NCI-H510A treated with DMSO at 0.1 percent for 48 hours (cell line): ENCODE results near the gene NMT1.
"Not testable (repeated sequence)": the region's sequence is repeated elsewhere in the genome, so short reads cannot be mapped to it uniquely, and the experiment has no call there.

Experiments used
- DNase-seq: peaks from one replicate; lab custom pipeline; 2025; lab: John Stamatoyannopoulos, UW

NMT1 gene

DNA sequence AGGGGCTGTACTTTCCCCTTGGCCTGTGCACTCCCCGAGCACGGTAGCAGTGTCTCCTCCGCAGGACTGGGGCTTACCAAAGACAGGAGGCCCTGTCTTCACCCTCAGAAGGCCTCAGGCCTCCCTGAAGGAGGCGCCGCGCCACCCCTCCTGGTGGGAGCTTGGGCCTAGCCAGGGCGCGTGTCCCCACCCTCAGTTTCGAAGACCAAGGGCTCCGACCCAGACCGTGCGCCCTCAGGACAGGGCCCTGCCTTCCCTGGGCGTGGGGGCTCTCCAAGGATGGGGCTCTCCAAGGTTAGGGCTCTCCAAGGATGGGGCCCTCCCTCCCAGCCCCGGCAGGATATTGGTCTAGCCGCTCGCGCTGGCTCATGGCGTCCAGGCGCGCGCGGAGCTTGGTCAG, 59.4 kb downstream of the NMT1 start:
- DNase-seq, result no peak

DNA sequence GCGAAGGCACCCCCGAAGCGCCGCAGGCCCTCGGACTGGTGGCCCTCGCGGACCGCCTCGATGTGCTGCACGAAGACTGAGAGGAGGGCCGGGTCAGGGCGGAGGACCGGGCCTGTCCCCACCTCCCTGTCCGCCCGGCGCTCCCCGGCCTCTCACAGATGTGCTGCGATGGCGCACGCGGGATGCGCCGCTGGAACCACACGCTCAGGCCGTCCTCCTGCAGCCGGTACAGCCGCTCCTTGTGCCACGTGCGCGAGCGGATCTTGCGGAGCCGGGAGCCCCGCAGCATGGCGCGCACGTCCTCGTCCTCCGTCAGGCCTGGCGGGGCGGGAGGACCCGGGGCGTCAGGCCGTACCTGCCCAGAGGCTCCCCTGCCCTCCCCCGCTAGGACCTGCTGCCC, 59.9 kb downstream of the NMT1 start:
- no peak for DNase-seq

DNA sequence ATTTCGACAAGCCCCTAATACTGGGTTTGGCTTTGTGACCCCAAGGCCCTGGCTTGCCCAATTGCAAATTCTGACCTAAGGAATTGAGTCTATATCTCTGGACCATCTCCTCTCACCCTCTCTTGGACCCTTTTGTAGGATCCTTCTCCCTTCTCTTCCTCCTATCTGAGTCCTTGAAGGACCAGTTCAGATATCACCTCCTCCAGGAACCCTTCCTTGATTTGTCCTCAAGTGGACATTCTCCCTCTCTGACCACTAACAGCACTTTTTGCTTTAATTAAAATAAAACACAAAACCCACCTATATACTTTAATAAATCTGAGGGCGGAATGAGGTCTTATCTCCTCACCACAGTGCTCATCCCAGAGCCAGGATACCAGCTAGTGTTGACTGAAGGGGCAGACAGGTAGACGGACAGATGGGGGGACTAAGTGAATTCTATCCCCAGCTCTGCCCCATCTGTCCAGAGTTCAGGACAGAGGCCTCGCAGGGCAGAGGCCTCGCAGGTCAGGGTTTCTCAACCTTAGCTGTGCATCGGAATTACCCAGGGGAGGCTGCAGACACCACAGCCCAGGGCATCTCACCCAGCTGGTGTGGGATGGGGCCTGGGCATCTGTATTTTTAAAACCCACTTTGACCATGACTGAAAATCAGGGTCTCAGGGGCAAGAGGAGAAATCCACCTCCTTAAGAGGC, 62.1 kb downstream of the NMT1 start:
- no peak for DNase-seq

DNA sequence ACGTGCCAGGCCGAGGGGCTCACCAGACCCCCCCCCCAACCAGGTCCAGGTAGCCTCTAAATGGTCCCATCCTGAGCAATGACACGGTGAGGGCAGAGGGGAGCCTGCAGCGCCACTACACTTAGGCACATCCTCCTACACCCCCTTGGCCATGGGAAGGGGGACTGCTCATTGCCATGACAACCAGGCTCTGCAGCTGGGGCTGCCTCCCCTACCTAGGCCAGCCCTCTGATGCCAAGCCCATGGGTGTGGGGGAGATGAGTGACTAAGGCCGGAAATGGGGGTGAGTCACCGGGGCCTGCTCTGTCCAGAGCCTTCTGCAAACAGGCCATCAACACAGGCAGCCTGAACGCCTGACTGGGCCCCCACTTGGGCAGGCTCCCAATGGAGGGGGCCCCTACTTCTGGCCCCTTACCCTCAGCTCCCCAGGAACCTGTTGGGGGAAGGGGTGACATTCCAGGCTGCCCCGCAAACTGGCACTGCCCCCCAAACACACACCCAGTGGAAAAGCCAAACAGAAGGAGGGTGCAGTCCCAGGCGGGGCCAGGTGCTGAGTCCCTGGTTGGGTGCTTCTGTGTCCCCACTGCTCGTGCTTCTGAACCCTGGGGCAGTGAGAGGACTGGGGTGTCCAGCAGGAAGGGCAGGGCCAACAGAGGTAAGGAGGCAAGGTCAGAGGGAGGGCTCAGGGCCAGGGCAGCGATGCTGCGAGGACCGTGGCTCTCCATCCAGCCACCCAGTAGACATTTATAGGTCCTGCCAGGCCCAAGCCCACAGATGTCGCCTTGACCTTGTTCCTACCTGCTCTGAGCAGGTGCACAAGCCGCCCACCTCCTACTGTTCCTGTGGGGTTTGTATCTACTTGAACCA, 63.0 kb downstream of the NMT1 start:
- no peak for DNase-seq

DNA sequence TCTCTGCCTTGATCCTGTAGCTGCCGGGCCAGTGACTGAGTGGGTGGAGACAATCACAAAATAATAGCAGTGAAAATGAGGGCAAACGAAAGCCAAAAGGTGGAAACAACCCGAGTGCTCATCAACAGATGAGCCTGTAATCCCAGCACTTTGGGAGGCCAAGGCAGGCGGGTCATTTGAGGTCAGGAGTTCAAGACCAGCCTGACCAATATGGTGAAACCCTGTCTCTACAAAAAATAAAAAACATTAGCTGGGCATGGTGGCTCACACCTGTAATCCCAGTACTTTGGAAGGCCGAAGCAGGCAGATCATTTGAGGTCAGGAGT, 63.6 kb downstream of the NMT1 start:
- not testable (repeated sequence) for DNase-seq

DNA sequence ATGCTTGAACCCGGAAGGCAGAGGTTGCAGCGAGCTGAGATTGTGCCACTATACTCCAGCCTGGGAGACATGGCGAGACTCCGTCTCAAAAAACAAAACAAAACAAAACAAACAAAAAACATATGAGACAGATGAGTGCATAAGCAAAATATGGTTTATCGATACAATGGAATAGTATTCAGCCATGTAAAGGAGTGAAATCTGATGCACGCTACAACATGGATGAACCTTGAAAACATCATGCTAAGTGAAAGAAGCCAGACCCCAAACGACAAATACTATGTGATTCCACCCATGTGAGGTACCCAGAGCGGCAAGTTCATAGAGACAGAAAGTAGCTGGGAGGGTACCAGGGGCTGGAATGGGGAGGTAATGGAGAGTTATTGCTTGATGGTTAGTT, 64.4 kb downstream of the NMT1 start:
- DNase-seq, result no peak

DNA sequence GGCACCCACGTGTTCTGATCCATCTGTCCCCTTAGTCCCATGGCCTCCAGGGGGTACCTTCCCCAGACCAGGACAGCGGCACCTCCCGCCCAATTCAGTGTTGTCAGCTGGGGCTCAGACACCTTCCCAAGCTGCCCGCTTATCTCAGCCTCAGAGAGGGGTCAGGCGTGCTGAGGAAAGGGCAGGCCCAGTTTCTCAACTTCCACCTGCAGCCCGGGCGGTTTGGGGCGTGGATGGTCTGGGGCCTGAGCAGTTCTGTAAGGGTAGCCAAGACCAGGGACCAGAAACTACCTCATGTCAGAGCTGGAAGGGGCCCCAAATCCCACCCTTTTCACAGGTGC, 66.1 kb downstream of the NMT1 start:
- no peak for DNase-seq

DNA sequence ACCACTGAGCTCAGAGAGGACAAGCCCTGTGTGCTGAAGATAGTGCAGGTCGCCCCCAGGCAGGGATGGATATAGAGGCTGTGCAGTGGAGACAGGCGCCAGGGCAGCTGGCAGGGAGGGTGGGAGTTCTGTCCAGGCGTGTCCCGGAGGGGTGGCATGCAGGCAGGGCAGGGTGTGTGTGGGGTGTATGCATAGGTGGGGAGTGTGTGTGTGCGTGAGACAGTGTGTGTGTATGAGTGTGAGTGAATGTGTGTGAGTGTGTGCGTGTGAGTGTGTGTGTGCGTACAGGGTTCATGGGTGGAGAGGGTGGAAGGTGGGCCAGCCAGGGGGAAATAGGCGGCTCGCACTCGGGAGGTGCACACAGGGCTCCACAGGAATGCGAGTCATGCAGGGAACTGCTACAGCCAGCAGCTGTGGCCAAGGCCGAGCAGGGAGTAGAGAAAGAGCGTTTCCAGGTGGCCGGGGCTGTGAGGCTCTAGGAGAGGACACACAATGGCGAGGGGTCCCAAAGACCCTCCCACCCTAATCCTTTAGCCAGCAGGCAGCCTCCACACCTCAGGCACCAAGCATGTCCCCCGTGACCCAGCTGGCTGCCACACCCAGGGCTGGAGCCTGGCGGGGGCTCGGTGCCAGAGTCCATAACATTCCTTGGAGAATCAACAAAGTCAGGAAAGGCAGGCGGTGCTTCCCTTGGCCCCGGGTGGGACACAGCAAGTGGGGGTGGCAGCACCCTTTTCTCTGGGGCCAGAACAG, 66.6 kb downstream of the NMT1 start:
- DNase-seq, result no peak

DNA sequence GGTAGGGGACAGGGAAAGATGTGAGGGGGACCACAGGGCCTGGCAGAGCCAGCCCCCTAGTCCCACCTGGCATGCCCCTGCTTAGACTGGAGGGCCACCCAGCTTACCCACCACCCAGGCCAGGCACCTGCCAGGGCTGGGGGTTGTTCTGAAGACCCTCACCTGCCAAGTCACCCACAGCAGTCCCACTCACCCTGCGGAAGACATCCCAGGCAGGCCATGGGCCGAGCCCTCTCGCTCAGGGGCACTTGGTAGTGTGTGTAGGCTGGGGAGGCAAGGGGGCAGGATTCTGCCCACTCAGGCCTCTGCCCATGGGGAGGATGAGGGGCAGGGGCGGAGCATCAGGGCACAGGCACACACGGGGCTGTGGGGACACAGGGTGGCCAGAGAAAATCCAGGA, 67.2 kb downstream of the NMT1 start:
- DNase-seq, result no peak

DNA sequence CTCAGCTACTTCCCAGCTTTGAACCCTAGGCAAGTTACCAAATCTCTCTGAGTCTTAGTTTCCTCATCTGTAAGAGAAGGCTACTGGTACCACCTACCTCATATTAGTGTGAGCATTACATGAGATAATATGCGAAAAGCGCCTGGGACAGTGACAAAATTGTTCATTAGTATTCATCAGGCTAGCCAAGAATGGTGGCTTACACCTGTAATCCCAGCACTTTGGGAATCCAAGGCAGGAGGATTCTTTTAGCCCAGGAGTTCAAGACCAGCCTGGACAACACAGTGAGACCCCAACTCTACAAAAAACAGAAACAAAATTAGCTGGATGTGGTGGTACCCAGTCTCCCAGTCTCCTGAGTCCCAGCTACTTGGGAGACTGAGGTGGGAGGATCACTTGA, 67.9 kb downstream of the NMT1 start:
- no peak for DNase-seq

DNA sequence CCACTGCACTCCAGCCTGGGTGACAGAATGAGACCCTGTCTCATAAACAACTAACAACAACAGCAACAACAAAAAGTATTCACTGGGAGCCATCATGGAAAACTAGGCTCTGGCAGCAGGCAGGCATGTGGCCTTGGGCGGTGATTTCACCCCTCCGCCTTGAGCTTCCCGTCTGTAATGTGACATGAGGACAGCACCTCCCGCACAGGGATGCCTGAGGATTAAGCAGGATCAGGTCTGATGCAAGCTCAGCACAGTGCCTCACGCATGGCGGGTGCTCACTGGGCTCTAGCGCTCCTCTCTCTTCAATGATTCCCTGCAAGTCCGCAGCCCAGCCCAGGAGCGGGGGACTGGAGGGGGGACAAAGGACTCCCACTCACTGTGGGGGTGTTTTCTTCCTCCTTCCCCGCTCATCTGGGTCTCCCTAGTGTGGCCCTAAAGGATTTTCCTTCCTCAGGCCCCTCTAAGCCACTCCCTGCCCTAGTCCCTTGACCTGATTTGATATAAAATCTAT, 68.4 kb downstream of the NMT1 start:
- DNase-seq, result no peak

DNA sequence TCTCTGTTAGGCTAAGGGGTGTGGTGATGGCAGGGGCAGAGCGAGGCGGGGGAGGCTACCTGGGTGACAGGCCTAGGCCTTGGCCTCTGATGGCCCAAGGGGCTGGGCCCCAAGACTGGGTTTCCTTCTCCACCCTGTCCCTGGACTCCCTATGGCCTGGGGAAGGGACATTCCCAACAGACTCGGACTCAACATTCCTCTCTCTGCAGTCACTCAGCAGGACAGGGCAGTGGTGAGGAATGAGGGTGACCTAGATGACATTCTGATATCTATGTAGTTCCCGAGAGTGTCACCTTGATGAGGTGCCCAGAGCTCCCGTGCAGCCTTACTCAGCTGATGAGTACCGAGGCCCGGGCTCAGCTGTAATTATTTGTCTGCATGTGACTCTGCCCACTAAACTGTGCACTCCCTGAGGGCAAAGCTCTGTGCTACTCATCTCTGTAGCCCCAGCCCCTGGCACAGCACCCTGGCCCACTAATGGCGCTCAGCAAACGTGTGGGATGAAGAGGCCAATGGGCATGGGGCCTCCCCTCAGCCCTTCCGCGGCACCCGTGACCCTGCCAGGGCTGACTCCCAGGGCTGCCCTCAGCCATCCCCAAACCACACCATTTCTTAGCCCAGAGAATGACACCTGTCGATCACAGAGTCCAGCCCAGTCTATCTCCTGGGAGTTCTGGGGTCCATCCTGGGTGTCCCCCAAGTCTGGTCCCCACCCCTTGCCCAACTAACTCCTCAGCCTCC, 69.0 kb downstream of the NMT1 start:
- DNase-seq, result no peak

DNA sequence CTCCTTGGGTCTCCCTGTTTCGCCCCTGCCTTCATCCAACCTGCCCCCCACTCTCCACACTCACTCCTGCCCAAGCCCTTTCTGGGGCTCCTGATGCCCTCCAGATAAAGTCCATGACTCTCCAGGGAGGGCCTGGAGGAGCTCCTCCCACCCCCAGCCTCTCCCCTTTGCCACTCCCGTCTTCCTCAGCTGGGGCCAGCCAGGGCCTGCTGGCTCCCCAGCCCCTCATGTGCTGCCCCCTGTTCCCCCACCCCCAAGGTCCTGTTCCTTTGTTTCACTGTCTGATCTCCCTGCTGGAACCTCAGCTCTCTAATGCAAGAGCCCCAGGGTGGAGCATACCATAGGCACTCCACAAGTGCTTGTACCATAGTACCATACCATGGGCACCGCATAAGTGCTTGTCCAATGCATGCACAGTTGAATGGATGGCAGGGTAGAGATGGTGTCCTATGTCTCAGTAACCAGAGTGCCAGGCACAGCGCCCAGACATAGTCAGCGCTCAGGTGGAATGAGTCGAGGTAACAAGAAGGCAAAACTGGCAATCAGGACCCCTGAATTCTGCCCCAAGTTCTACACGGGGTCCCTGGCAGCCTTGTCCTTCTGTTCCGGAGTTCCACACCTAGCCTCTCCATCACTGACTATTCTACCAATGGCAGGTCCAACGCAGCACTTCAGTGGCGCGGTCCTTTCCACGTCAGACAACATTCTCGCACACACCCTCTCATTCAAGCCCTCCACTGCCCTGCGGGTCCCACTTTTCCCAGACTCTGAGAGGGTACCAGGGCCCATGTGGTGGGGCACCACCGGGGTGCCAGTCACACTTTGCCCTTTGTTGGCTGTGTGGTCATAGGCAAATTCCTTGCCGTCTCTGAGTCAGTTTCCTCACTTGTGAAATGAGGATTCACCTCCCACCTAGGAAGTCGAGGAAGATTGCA, 69.8 kb downstream of the NMT1 start:
- no peak for DNase-seq

DNA sequence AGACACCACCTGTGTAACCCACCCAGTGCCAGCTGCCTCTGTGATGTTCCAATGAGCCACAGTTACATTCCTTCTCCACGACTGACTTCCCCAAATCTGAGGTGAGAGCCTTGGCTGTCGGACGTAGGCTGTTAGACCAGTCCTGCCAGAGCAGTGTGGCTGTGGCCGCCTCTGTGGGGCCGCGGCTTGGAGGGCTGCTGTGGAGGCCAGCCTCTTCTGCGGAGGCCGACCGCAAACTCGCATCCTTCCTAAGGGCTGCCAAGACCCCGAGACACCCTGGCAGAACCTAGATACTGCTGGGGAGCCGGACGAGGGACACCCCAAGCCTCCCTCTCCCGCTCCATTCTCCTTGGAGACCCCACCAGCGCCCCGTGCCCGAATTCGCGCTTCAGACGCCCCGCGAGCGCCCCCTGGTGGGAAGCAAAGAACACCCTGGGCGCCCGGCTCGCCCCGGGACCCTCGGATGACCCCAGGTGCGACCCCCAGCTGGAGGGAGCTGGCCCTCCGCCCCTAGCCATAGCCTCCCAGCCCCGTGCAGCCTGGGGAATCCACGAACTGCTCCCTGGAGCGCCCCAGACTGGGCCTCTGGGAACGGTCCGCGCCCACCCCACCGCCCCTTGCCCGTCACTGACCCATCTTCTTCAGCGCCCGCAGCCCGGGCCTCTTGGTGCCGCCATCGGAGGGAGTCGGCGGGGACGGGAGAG, 70.7 kb downstream of the NMT1 start:
- no peak for DNase-seq

DNA sequence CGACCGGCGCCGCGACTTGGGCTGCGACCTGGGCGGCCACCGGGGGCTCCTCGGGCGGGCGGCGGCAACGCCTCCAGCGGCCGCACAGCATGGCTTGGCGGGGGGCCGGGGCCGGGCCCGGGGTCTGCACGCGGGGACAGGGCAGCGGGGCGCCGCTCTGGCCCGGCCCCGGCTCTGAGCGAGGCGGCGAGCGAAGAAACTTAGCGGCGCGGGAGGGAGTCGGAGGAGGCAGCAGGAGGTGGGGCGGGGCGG, 71.1 kb downstream of the NMT1 start, which contains the start of gene PLCD3:
TSS of gene PLCD3 (minus strand) at position 196 of the 252 bp plus-strand sequence. CDS start at position 91, 105 bp downstream.
- no peak for DNase-seq

DNA sequence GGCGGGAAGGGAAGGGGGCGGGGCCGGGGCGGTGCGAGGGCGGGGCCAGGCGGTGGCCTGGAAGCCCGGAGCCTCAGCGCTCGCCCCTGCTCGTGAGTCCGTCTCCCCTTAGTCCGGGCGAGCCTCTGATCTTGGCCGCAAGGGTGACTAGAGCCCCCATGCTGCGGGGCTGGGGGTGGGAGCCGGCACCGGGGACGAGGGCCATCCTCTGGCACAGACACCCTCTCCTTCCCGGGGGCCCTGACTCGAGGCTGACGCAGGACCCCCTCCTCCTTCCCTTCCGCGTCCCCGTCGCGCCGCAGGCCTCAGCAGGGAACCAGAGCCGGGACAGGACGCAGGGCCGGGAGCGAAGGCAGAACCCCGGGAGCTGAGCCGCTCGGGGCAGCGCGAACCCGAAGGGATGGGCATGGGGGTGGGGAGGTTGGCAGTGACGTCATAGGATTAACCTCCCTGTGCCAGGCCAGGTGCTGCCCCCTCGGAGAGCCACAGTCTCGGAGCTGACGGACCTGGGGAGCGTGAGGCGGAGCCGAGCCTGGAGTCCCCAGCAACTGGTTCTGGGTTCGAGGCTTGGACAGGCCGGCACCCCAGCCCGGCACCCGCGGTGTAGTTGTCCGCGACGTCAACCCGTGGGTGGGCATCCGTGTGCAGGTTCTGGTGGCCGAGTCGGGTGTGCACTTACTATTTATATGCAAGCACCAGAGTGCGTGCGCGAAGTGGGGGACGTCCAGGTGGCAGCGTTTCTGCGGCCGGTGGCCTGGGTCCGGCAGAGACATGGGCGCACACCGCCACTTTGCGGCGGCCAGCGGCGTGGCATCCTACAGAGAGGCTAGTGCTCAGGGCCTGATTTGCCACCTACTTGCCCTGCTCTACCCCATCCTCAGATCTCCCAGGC, 71.7 kb downstream of the NMT1 start:
- peak; percentile 66 for DNase-seq

DNA sequence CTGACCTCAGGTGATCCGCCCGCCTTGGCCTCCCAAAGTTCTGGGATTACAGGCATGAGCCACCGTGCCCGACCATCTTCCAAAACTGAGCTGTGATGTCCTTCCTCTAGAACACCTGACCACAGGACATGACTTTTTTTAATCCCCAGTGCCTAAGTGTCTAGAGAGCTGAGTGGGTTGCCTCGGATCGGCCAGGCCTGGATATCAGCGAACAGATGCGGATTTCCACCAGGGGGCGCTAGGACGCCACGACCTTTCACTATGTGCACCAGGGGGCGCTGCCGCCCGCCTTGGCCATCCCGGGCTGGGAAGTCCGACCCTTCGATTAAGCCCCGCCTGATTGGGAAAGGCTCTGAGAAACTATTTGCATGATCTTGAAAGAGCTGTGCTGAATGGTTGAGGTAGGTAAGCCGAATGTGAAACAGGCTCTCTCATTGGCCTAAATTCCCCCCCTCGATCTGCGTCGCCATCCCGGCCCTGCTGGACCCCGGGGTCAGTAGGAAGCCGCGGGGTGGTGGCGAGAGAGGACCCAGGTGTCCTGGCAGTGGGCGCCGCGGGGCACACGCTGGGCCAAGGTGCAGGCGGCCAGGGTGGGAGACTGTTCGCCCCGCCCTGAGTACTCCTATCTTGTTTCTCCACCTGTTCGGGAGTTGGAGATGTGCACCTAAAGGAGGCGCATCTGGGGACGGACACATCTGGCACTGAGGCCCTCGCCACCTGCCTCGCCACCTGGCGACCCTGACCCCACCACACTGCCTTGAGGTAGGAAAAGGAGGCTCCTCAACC, 74.3 kb downstream of the NMT1 start, which contains the start of gene ACBD4:
TSS of gene ACBD4 (plus strand) at position 496 of the 786 bp plus-strand sequence. CDS start 458 bp downstream, outside the sequence.
- DNase-seq, result peak; percentile 91

DNA sequence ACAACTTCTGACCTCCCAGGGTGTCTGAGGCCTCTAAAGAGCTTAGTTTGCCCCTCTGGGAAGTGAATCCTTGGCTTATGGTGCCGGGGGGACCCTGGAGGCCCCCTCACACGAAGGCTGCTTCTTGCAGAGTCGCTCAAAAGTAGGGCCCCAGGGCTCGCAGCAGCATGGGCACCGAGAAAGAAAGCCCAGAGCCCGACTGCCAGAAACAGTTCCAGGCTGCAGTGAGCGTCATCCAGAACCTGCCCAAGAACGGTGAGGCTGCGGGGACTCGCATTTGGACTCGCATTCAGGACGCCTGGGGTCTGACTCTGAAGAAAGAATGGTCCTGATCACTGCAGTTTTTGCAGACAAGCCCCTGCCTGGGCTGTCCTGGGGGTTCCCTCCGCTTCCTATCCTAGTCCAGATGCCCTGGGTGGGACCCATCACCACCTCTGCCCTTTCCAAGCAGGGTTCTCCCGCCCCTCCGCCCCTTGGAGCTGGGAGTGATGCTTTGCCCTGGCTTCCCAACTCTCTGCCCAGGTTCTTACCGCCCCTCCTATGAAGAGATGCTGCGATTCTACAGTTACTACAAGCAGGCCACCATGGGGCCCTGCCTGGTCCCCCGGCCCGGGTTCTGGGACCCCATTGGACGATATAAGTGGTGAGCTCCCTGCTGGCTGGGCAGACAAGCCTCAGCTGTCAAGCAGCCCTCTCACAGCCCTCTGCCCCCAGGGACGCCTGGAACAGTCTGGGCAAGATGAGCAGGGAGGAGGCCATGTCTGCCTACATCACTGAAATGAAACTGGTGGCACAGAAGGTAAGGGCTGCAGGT, 75.1 kb downstream of the NMT1 start:
- DNase-seq, result no peak
